ENCODE measurements around the gene TMIE. TPM values are rescaled to one million over a fixed set of nuclear protein-coding genes. Genes with fewer than 3 reads are reported as not detected.

TMIE gene
- total and polyA plus RNA-seq, 9 of the 15 experiments (the other 6 are each of a cell fraction or from before 2014, with no cell fraction given) = not detected

GRCh38 chr3:46733026-46733800 lies 32.0 kb downstream of the TMIE start (continued):
- no peak for TF ChIP-seq MBD1 (CRISPR knock-in tag; IDR thresholded peaks at IDR 0.05)
- no peak for TF ChIP-seq RREB1 (CRISPR knock-in tag; IDR thresholded peaks at IDR 0.05)
- TF ChIP-seq ZNF24 (IDR thresholded peaks at IDR 0.05) = peak; percentile 41; the same call in 1 of the 2 replicates
- TF ChIP-seq CREBBP (IDR thresholded peaks at IDR 0.05; ENCODE audit: low read depth, low read length) = no peak
- no peak for TF ChIP-seq FOSL1 (tag; conservative IDR thresholded peaks at IDR 0.05)
- TF ChIP-seq ZNF785 (CRISPR knock-in tag; IDR thresholded peaks at IDR 0.05) = no peak
- TF ChIP-seq SMC3 (conservative IDR thresholded peaks at IDR 0.05; ENCODE audit: insufficient read depth, low read depth, low read length) = 0 out of 2 replicates have a peak, but pooled peaks have one; percentile 34
- TF ChIP-seq ZNF830 (CRISPR knock-in tag; IDR thresholded peaks at IDR 0.05) = no peak
- no peak for TF ChIP-seq PURB (CRISPR knock-in tag; IDR thresholded peaks at IDR 0.05; ENCODE audit: low read depth)

Data from K562 (cell line).